ENCODE results near the gene KCNA2.

KCNA2 gene

GRCh38 chr1:110628323-110629105 lies 22.4 kb upstream of the KCNA2 start:
- DNase-seq, result no peak

DNA sequence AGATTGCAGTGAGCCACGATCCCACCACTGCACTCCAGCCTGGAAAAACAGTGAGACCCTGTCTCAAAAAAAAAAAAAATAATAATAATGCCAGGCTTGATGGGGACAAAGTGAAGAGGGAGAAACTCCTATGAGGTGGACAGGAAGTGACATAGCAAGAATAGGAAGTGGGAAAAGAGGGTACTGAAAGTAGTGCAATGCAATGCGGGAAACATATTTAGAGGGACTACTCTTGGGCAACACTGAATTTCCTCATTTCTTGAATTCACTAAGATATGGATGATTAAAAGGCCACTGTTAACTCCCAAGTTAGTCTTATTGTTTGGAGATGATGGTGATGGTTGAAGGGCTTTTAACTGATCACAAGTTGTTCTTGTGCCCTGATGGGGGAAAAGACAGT lies 21.6 kb upstream of the KCNA2 start:
- DNase-seq, result no peak

- DNase-seq, result no peak
Measured at GRCh38 chr1:110626889-110627288, 20.7 kb upstream of the KCNA2 start.

GRCh38 chr1:110620686-110621085 lies 14.5 kb upstream of the KCNA2 start:
- DNase-seq, result no peak

DNA sequence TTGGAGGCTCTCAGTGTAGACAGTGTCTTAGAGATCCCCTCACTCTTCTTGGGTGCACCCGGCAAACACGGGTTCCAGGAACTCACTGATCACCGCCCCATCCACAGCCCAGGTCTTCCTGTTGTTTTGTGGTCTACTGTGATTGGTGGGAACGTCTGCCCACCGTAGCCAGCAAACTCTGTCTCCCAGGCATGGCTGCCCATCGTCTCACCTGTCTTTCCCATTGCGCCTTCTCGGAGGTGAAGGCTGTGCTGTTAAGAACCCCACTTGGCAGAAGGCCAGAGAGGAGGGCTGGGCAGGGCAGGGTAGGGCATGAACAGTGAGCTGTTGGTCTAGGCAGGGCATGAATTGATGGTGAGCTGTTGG lies 14.1 kb upstream of the KCNA2 start:
- DNase-seq, result peak; percentile 57

DNA sequence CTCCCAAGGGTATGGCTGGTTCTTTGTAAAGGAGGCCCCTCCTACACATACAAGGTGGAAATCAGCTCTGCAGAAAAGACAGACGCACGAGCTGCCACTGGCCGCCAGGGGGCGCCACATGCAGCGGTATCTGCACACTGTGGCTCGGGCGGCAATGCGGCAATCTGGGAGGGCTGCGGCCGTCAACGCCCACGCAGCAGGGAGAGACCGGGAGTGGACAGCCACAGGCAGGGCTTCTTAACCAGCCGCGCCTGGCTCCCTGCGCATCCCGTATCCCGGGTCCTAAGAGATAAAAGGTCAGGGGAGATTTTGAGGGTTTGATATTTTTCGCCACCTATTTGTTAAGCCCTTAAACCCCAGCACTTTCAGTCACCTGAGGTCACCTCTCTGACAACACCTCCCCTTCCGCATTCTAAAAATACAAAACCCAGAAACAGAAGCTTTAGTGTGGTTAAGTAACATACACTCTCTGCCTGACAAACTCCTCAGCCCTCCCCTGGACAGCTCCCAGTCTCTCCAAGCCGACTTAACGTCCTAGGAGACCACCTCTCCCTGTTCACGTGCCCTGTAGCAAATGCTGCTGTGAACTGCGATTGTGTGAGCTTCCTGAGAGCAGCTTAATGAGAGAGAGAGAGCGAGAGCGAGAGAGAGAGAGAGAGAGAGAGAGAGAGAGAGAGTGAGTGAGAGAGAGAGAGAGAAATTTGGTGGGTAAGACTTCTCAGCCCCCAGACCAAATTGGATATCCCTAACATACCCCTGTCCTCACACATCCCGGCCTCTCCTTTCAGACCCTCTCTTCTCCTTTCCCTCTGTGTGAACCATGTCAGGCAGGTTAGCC lies 13.5 kb upstream of the KCNA2 start:
- peak; percentile 88 for DNase-seq

DNA sequence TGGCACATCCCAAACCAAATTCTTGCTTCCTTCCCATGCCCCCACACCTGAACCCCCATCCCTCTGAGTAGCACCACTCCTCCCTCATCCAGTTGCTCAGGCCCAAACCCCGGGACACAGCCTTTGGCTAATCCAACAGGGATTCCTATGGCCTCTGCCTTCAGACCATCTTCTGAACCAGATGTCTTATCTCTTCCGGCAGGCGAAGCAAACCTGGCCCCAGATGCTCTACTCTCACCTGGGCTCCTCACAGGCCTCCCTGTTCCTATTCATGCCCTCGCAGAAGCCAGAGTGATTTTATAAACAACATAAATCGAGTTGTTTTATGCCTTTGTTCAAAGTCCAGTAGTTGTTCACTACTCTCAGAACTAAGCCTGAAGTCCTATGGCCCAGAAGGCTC lies 12.5 kb upstream of the KCNA2 start:
- no peak for DNase-seq

DNA sequence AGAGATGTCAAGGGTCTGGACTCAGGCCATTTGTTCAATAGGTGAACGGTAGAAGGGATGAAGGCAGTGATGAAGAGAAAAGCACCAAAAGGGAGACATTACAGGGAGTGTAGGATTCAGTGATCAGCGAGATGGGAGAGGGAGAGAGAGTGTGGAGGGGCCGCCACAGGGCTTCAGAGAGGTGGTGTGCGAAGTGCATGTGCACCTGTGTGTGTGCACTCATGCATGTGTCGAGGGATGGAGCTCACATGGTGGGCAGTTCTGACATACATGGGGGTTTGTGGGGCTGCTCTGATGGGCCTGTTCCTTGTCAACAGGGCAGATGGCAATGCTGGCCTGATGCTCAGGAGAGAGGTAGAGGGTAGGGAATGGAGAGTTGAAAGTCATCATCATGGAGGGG lies 11.4 kb upstream of the KCNA2 start:
- no peak for DNase-seq

DNA sequence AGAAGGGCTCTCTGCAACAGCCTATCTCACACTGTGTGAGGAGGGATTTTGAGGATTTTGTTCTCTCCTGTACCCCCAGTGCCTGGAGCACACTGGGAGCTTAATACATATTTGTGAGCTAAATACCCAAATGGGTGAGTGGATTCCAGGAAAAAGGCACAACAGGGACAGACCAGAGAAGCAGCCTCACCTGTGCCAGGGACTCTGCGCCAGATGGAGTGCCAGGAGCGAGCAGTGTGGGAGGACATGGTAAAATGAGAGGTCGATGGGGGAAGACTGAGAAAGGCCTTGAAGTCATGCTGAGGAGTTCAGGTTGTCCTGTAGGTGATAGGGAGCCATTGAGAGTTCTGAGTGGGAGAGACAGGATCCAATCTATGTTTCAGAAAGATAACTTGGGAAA lies 11.0 kb upstream of the KCNA2 start:
- no peak for DNase-seq

DNA sequence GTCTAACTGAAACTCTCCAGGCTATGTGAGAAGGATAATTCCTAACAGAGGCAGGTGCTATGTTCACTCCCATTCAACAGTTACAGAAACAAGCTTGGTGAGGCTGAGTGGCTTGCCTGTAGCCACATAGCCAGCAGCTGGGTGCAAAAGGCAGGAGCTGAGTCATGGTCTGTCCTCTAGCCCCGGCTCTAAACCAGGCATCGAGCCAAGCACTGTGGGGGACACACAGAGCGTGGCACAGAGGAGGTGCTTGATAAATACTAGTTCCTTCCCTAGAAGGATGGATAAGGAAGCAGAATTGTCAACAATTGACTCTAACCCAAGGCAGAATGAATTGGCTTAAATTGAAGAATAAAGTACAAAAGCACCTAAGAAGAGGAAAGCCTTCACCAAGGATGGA lies 10.4 kb upstream of the KCNA2 start:
- peak; percentile 8 for DNase-seq

DNA sequence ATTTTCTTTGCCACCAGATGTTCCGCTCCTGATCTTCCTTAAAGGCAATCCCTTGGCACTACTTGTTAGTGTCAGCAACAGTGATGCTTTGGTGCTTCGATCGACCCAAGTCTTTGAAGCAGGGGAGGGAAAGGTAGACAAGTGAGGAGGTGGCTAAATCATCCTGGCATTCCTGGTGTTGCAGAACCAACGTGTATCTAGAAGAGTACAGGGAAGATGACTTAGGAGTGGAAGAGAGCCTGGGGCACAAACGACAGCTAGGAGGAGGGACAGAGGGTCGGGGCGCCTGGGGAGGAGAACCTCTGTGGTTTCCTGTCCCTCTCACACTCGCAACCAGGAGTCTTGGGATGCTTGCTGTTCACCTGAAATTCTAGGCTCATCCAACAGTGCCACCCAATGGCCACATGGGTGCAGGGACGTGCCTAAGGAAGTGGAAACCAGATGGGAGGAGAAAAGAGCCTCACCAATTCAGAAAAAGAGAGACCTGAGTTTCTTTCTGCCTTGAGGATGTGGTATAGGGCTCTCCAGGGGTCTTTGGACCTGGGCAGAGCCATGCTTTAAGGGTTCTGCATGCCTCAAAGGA lies 9.5 kb upstream of the KCNA2 start:
- peak; percentile 56 for DNase-seq

DNA sequence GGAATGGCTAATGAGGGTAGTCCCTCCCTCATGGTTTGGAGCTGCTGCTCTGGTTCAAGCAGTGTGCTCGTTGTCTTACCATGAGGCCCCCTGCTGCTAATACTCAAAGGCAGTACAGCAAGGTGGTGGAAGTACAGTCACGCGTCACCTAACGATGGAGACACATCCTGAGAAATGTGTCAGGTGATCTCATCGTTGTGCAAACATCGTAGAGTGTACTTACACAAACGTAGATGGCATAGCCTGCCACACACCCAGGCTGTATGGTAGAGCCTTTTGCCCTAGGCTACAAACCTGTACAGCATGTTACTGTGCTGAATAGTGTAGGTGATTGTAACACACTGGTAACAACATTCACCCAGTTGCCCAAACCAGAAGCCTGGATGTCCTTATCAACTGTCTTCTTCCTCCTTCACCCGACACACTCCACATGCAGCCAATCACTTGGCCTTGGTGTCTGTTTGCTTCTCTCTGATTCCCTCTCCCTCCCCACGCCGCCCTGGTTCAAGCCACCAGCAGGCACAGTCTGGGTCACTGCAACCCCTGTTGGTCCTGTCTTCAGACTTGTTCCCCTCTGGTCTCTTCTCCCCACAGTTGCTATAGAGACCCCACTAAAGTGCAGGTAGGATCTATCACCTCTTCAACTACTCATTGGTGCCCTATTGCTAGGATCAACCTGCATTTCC lies 6.0 kb upstream of the KCNA2 start:
- DNase-seq, result no peak

DNA sequence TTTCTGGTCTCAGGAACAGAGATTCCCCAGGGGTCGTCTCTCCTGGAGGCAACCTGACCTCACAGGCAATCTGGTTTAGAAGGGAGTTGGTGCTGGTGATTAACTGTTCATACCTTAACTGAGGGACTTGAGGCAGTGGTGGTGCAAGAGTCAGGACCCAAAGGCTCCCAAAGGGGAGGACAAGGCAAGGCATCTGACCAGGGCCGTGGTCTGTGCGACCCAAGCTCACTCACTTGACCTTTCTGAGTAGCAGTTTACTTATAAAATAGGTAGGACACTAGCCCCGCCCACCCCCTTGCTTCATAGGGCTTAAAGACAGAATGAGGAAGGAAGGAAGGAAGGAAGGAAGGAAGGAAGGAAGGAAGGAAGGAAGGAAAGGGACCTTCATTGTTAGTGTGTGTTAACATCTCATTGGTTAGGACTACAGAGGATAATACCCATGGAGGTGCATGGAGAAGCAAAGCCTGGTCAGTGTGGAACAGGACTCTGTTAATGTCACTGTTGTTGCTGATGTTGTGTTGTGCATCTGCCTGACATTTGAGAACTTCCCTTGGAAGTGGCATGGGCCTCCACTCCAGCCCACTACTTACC lies 4.6 kb upstream of the KCNA2 start:
- no peak for DNase-seq

GRCh38 chr1:110610084-110610483 lies 3.9 kb upstream of the KCNA2 start:
- no peak for DNase-seq

DNA sequence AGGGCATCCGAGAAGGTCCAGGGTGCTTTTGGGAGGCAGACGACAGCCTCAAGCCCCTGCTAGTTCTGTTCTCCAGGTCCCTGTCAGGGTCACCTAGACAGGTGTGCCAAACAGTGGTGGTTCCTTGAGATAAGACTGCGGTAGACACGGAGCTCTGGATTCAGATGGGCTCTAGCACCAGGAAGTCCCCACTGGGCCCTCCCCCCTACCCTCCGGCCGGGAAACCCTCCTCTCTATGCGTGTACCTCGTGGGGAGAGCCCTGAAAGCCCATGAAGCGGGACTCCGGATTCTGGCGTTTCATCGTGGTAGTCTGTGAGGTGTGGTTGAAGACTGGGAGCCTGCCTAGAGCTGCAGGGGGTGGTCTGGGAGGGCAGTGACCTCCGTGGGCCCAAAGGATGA lies 2.1 kb upstream of the KCNA2 start:
- no peak for DNase-seq

DNA sequence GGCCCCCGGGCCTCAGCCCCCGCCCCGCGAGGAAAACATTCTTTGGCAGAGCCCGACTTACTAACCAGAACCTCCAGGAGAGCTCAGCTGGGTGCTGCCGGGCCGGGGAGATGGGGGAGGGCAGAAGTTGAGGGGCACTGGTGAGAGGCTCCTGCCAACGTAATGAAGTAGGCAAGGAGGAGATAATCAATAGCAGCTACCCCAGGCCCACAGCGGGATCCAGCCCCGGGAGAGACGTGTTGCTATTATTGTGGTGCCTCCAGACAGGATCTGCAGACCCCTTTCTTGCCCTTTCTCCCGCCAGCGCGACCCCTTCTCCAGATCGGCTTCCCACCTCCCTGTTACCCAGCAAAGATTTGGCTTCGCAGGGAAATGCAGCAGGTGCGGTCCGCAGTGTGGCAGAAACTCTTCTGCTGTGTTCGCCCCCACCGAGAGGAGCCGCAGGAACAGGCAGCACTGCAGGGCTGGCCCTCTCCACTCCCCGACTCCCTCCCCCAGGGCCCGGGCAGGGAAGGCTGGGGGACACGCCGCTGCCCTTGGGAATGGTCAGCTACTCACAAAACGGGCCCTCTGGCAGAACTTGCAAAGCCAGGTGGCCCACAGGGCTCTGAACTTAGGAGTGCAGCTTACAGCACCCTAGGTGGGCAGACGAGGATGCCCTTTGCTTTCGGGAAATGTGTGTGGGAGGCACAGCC lies 1.5 kb upstream of the KCNA2 start:
- DNase-seq, result no peak

DNA sequence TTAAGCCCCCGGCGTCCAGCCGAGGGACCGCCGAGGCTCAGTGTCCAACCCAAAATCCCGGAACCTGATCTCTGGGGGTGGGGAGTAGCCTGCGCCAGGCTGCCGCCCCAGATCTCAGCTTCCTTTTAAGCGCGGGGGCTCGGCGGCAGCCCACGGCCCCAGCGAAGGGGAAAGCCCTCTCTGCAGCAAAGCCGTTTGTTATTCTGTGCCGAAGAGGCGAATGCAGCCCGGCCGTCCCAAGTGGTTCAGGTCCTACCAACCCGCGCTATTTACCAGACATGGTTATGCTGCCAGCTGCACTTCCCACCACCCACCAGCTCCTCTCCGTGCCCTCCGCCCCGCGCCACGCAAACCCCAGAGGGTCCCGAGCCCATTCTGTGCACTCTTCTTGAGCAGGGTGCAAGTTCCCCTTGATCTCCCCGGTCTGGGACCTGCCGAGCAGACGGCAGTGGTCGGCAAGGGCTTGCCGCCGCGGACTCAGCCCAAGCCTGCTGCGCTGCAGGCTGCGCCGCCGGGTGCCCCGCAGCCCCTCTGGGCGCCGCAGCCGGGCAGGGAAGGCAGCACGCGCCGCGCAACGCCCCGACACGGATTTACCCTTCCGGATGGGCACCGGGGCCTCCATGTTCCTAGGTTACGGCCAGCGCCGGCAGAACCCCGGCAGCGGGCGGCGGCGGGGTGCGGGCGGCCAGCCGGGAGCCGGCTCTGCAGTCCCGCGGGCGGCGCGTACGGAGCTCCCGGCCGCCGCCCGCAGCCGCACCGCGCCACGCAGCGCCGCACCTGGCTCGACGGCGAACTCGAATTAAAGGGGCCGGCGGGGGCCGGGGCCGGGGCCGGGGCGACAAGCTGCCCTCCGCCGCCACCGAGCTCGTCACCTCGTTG lies 738 bp upstream of the KCNA2 start:
- DNase-seq, result peak; percentile 17

DNA sequence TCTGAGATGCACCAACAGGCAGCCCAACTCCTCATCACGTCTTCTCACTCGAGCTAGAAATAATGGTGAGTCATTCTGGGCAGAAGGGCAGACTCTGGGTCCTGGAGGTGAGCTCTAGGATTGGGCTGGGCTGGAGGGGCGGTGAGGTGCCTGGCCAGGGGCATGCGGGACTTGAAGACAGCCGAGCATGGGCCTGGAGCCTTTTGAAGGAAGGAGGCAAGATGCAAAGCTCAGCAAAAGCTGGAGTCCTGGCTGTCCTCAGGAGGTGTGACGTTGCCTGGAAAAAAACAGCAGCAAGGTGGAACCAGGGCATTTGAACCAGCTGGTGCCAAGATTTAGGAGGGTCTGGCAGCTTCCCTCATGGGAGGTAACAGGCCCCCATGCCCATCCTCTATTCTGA lies 712 bp downstream of the KCNA2 start:
- DNase-seq, result no peak

DNA sequence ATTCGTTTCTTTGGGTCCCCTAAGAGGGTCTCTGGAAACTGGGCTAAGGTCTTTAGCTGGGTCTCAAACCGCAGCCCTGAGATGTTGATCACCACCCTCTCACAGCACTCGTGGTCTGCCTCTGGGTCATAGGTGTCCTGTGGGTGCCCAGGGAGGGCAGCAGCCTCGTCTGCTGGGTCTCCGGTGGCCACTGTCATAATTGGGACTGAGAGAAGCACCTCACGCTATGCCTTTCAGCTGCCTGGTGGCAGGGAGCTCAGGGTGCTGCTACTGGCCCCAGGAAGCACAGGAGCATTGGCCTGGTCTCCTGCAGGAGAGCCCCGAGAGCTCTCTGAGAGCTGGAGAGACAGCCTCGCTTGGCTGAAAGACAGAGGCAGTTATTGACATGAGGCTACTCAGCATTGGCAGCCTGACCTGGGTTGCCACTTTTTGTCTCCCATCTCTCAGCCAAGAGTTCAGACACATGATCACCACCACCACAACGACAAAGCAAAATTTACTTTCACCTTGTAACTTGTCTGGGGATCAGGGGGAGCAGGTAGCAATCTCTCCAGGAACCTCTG lies 1.5 kb downstream of the KCNA2 start:
- no peak for DNase-seq

- no peak for DNase-seq
Measured at GRCh38 chr1:110603058-110603457, 3.1 kb downstream of the KCNA2 start.

GRCh38 chr1:110602466-110602865 lies 3.7 kb downstream of the KCNA2 start:
- DNase-seq, result no peak

All from NCI-H1105 (cell line).